Measurements from ENCODE around the gene UBXN6.

UBXN6 gene

GRCh38 chr19:4442819-4443146, 14.8 kb downstream of the UBXN6 start:
- DNase-seq (ENCODE audit: low read depth) = no peak

- DNase-seq (ENCODE audit: low read depth) = no peak
Observed at GRCh38 chr19:4441994-4442818, 15.4 kb downstream of the UBXN6 start.

- no peak for DNase-seq (ENCODE audit: low read depth)
Observed at GRCh38 chr19:4439243-4439642, 18.4 kb downstream of the UBXN6 start.

GRCh38 chr19:4437103-4437502, 20.5 kb downstream of the UBXN6 start:
- no peak for DNase-seq (ENCODE audit: low read depth)

- DNase-seq (ENCODE audit: low read depth) = no peak
Observed at GRCh38 chr19:4436231-4436630, 21.4 kb downstream of the UBXN6 start.

GRCh38 chr19:4434391-4434790, 23.2 kb downstream of the UBXN6 start:
- DNase-seq (ENCODE audit: low read depth) = no peak

GRCh38 chr19:4432918-4433506, 24.6 kb downstream of the UBXN6 start:
- no peak for DNase-seq (ENCODE audit: low read depth)

GRCh38 chr19:4431808-4432674, 25.6 kb downstream of the UBXN6 start:
- no peak for DNase-seq (ENCODE audit: low read depth)

- DNase-seq (ENCODE audit: low read depth) = no peak
Observed at GRCh38 chr19:4431296-4431695, 26.3 kb downstream of the UBXN6 start.

- DNase-seq (ENCODE audit: low read depth) = no peak
Observed at GRCh38 chr19:4430760-4431159, 26.8 kb downstream of the UBXN6 start.

- DNase-seq (ENCODE audit: low read depth) = no peak
Observed at GRCh38 chr19:4429771-4430171, 27.8 kb downstream of the UBXN6 start.

GRCh38 chr19:4429256-4429655, 28.3 kb downstream of the UBXN6 start:
- DNase-seq (ENCODE audit: low read depth) = no peak

- DNase-seq (ENCODE audit: low read depth) = no peak
Observed at GRCh38 chr19:4428326-4428975, 29.1 kb downstream of the UBXN6 start.

GRCh38 chr19:4425537-4425936, 32.1 kb downstream of the UBXN6 start:
- no peak for DNase-seq (ENCODE audit: low read depth)

- DNase-seq (ENCODE audit: low read depth) = no peak
Observed at GRCh38 chr19:4423416-4424126, 34.0 kb downstream of the UBXN6 start.

- DNase-seq (ENCODE audit: low read depth) = no peak
Observed at GRCh38 chr19:4416268-4416667, 41.3 kb downstream of the UBXN6 start.

- no peak for DNase-seq (ENCODE audit: low read depth)
Observed at GRCh38 chr19:4415352-4415751, 42.2 kb downstream of the UBXN6 start.

- DNase-seq (ENCODE audit: low read depth) = no peak
Observed at GRCh38 chr19:4414800-4415321, 42.7 kb downstream of the UBXN6 start.

GRCh38 chr19:4414144-4414799, 43.3 kb downstream of the UBXN6 start:
- no peak for DNase-seq (ENCODE audit: low read depth)

GRCh38 chr19:4413588-4413987, 44.0 kb downstream of the UBXN6 start:
- no peak for DNase-seq (ENCODE audit: low read depth)
